HFFc6 (cell line): ENCODE results near the gene ZDHHC11. TPM values are rescaled to one million over a fixed set of nuclear protein-coding genes. Genes with fewer than 3 reads are reported as not detected.
"Not testable (repeated sequence)": the region's sequence is repeated elsewhere in the genome, so short reads cannot be mapped to it uniquely, and the experiment has no call there.

Source experiments
- DNase-seq: peaks from one replicate; pipeline ENCODE4 v3.0.0-alpha.2; 2018
- H3K27ac Mint-ChIP-seq: 2 replicates; pipeline ENCODE4 v1.8.0; 2020; ENCODE audit warnings: mild to moderate bottlenecking, mixed read lengths
- H3K27me3 Mint-ChIP-seq: 2 replicates; pipeline ENCODE4 v1.8.0; 2021; ENCODE audit warnings: mild to moderate bottlenecking, moderate library complexity, mixed read lengths; ENCODE audit not compliant: insufficient read depth
- H3K36me3 Mint-ChIP-seq: 2 replicates; pipeline ENCODE4 v1.8.0; 2021; ENCODE audit warnings: low read depth, mixed read lengths
- H3K4me1 Mint-ChIP-seq: 2 replicates; pipeline ENCODE4 v1.8.0; 2020; ENCODE audit warnings: low read depth, mixed read lengths
- H3K4me3 Mint-ChIP-seq: 2 replicates; pipeline ENCODE4 v1.8.0; 2020; ENCODE audit warnings: mild to moderate bottlenecking, moderate library complexity, mixed read lengths
- H3K9me3 Mint-ChIP-seq: 2 replicates; pipeline ENCODE4 v1.8.0; 2020; ENCODE audit warnings: mild to moderate bottlenecking, mixed read lengths
- CTCF ChIP-seq: fragments of 200-600 bp; sonication (generic); IDR thresholded peaks from 2 replicates; pipeline ENCODE4 v1.5.0; 2021; ENCODE audit warnings: antibody characterized with exemption, mild to moderate bottlenecking
- total RNA-seq, 6 experiments: library from RNA; stranded (reverse); fragmentation: NEBNext Ultra II Directional; extraction: Animal tissue kit (Norgen Biotek cat#: 25700); gene quantifications; 2 replicates in 1 of 6; 3 replicates in 5 of 6; pipeline ENCODE4 v1.2.3, GENCODE V29; 2021

The ZDHHC11 gene
- total RNA-seq, 6 experiments from 2014 or later = 1.3 to 4.2 (median 1.8) TPM

DNA sequence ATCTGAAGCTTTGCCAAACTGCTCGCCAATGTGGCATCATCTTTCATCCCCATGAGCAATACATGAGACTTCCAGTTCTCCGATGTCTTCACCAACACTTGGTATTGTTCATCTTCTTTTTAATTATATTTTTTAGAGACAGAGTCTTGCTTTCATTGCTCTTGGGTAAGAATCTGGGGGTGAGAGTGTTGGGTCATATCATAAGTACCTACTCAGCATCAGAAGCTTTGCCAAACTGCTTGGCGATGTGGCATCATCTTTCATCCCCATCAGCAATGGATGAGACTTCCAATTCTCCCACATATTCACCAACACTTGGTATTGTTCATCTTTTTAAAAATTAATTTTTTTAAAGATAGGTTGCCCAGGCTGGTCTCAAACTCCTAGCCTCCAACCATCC, 35.3 kb downstream of the ZDHHC11 start:
- Mint-ChIP-seq H3K4me1 (no peaks in the 10 kb centered on the region), H3K36me3 (peaks cover 8% of the 10 kb centered on the region; the same call in 1 of the 2 replicates), H3K4me3 (no peak overlapping the region), H3K27ac (no peak overlapping the region), H3K9me3 (no peaks in the 10 kb centered on the region; the same call in 1 of the 2 replicates), H3K27me3 (no peaks in the 10 kb centered on the region)
- no peak for TF ChIP-seq CTCF
- no peak for DNase-seq

DNA sequence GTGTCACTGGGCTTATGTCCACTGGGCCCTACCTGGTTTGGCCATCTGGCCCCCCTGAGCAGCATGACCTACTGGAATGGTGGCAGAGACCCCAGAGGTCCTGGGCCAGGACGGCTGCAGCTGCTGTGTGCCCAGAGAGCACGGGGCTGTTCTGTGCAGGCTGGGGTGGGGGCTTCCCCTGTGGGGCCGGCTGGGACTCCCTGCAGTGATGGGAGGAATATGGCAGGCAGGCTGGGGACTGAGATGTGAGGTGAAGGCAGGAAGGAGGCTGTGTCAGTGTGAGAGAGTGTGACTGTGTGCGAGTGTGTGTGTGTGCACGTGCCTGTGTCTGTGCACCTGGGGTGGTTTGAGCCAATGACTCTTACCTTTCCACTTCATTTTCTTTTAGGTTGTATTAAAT, 37.2 kb downstream of the ZDHHC11 start:
- not testable (repeated sequence) for H3K27ac Mint-ChIP-seq, H3K9me3 Mint-ChIP-seq, DNase-seq, H3K27me3 Mint-ChIP-seq, H3K4me1 Mint-ChIP-seq, H3K4me3 Mint-ChIP-seq, H3K36me3 Mint-ChIP-seq

DNA sequence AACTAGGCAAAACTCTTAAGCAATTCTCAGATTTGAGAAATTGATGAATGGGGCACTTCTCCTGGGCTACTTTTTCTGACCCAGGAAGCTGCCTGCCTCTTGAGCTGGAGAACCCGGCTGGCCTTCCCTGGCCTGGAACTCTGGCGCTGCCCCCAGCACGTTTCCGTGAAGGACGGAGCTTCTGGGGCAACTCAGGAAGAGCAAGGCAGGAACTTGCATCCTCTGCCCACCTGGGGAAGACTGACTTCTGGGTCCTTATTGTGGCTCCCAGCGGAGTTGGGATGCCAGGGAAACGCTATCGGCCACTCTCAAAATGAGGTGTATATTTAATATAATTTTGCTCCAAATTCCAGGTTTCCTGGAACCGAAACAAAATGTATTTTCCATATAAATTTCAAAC, 39.4 kb downstream of the ZDHHC11 start:
- H3K4me3 Mint-ChIP-seq, H3K9me3 Mint-ChIP-seq, DNase-seq, H3K36me3 Mint-ChIP-seq, H3K27ac Mint-ChIP-seq, H3K27me3 Mint-ChIP-seq, H3K4me1 Mint-ChIP-seq: not testable (repeated sequence)

DNA sequence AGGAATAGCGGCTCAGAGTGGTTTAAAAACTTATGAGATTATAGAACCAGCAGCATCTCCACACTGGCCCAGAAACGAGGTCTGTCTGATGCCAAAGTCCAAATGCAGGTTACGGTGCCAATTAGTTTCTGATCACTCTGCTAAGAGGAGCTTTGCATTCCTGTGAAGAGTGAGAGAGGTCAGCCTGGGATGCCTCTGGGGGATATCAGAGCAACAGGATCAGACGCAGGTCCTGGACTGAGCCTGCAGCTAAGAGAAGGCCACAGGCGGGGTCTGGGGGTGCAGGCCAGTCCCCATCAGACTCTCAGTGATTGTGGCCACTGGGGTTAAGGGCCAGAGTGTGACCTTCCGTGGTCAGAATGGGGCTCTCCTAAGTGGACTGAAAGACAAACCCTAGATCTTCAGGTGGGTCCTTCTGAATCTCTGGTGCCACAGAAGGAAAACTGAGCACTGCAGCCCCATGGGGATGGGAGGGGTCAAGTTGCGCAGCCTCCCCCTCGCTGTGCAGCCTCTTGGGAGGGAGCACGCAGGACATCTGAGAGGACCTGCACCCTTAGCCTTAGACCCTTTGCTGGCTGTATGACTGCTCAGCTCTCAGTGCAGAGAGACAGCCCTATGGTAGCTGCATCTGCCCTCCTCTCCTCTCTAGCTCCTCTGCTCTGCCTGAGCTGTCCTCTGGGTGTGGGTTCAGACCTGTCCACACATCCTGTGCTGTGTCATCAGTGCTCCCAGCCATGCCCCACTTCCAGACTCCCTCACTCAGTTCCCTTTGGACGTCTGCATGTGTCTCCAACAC, 42.9 kb downstream of the ZDHHC11 start:
- H3K4me1 Mint-ChIP-seq, H3K36me3 Mint-ChIP-seq, H3K4me3 Mint-ChIP-seq, H3K9me3 Mint-ChIP-seq, DNase-seq, H3K27ac Mint-ChIP-seq, H3K27me3 Mint-ChIP-seq: not testable (repeated sequence)

GRCh38 chr5:801472-801871, 49.3 kb downstream of the ZDHHC11 start:
- Mint-ChIP-seq H3K4me1 (no peaks in the 10 kb centered on the region), H3K4me3 (no peak overlapping the region), H3K27ac (no peak overlapping the region), H3K9me3 (peaks cover 9% of the 10 kb centered on the region; the same call in 1 of the 2 replicates), H3K36me3 (peaks cover 9% of the 10 kb centered on the region), H3K27me3 (peaks cover 6% of the 10 kb centered on the region; the same call in 1 of the 2 replicates)
- TF ChIP-seq CTCF = no peak
- DNase-seq = no peak

- H3K4me3 Mint-ChIP-seq, H3K27me3 Mint-ChIP-seq, H3K9me3 Mint-ChIP-seq, H3K27ac Mint-ChIP-seq, DNase-seq, H3K4me1 Mint-ChIP-seq, H3K36me3 Mint-ChIP-seq: not testable (repeated sequence)
These were observed 49.7 kb downstream of the ZDHHC11 start for GRCh38 chr5:801055-801454.

GRCh38 chr5:798505-799138, 52.2 kb downstream of the ZDHHC11 start:
- not testable (repeated sequence) for H3K27ac Mint-ChIP-seq, H3K4me1 Mint-ChIP-seq, DNase-seq, H3K4me3 Mint-ChIP-seq, H3K27me3 Mint-ChIP-seq
- peaks cover 13% of the 10 kb centered on the region; the same call in 1 of the 2 replicates for H3K9me3 Mint-ChIP-seq
- H3K36me3 Mint-ChIP-seq = peaks cover 15% of the 10 kb centered on the region

DNA sequence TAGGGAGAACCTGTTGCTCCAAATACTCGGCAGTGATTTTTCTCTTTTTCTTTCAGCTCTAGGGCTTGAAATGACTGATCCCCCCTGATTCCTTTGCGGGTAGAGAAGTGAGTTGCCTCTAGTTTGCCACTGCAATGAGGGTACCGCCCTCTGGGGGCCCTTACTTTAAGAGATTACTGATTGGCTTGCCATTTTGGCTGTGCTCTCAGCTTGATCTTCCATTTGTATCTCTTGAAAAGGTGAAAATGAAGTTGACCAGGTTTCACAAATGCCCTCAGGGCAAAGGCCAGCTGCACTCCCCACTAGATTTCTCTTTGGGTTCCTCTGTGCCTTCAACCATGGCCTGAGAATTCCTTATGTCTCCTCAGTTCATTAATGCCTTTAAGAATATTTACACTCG, 52.8 kb downstream of the ZDHHC11 start:
- H3K27me3 Mint-ChIP-seq, H3K27ac Mint-ChIP-seq, H3K4me3 Mint-ChIP-seq, H3K4me1 Mint-ChIP-seq, DNase-seq: not testable (repeated sequence)
- Mint-ChIP-seq H3K9me3 (peaks cover 11% of the 10 kb centered on the region; the same call in 1 of the 2 replicates), H3K36me3 (peaks cover 14% of the 10 kb centered on the region)

GRCh38 chr5:795873-796272, 54.9 kb downstream of the ZDHHC11 start:
- not testable (repeated sequence) for H3K27ac Mint-ChIP-seq, H3K9me3 Mint-ChIP-seq, DNase-seq, H3K27me3 Mint-ChIP-seq, H3K4me3 Mint-ChIP-seq, H3K4me1 Mint-ChIP-seq
- H3K36me3 Mint-ChIP-seq = peaks cover 13% of the 10 kb centered on the region

DNA sequence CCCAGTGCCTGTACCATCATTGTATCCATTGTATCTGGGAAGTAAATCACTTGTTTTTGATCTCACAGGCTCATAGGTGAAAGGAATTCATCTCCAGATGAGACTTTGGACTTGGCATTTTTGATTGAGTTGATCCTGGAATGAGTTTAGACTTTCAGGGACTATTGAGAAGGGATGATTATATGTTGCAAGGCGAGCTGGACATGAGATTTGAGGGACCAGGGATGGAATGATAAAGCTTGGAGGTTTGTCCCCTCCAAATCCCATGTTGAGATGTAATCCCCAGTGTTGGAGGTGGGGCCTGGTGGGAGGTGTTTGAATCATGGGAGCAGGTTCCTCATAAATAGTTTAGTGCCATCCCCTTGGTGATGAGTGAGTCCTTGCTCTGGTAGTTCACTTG, 55.8 kb downstream of the ZDHHC11 start:
- peaks cover 13% of the 10 kb centered on the region for H3K36me3 Mint-ChIP-seq
- not testable (repeated sequence) for H3K27ac Mint-ChIP-seq, H3K4me3 Mint-ChIP-seq, H3K4me1 Mint-ChIP-seq, DNase-seq, H3K27me3 Mint-ChIP-seq
- H3K9me3 Mint-ChIP-seq = peaks cover 14% of the 10 kb centered on the region; the same call in 1 of the 2 replicates

GRCh38 chr5:788703-789102, 62.1 kb downstream of the ZDHHC11 start:
- not testable (repeated sequence) for H3K36me3 Mint-ChIP-seq, DNase-seq, H3K9me3 Mint-ChIP-seq, H3K27ac Mint-ChIP-seq, H3K4me1 Mint-ChIP-seq, H3K4me3 Mint-ChIP-seq
- H3K27me3 Mint-ChIP-seq = peaks cover 12% of the 10 kb centered on the region

DNA sequence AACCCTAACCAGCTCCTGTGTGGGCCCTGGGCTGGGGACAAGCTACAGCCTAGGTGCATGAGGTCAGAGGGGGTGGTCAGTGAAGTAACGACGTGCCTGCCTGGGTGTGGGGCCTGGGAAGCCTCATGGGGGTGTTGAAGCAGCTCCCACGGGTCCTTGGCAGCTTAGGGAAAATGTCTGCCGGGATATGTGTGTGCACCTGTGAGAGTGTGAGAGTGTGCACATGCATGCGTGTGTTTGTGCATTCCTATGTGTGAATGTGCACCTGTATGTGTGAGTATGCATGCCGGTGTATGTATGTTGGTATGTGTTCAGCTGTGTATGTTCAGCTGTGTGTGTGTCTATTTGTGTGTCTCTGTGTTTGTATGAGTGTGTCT, 62.9 kb downstream of the ZDHHC11 start:
- H3K27ac Mint-ChIP-seq, H3K4me3 Mint-ChIP-seq, DNase-seq, H3K9me3 Mint-ChIP-seq, H3K4me1 Mint-ChIP-seq, H3K27me3 Mint-ChIP-seq, H3K36me3 Mint-ChIP-seq: not testable (repeated sequence)
